IMR-90 (cell line): ENCODE measurements around the gene PIK3CA. TPM values are rescaled to one million over a fixed set of nuclear protein-coding genes. Genes with fewer than 3 reads are reported as not detected.

Experiments
- ATAC-seq: fragments of 200-7000 bp; cut with Tn5 transposase; 2 replicates; pipeline ENCODE4 v1.9.1; 2020; ENCODE audit warnings: low read depth, mild to moderate bottlenecking, moderate library complexity
- BruUV-seq: library from RNA; stranded (reverse); fragments of 400-500 nt; replicated peaks from 2 replicates; lab custom pipeline; 2021; lab: Mats Ljungman, UMichigan
- CTCF ChIA-PET: fragments of 300-600 bp; formaldehyde crosslinking; extraction: SDS; loops from one replicate; lab custom pipeline; 2021; ENCODE audit warnings: antibody characterized with exemption; lab: Yijun Ruan, JAX
- POLR2A ChIA-PET: fragments of 300-600 bp; sonication (Branson Sonifier 250); formaldehyde crosslinking; loops from one replicate; lab custom pipeline; 2022; ENCODE audit warnings: antibody characterized with exemption; ENCODE audit not compliant: unreplicated experiment; lab: Charles Lee
- DNase-seq: peaks from one replicate; pipeline ENCODE4 v3.0.0; 2013
- H2AFZ ChIP-seq: replicated peaks from 2 replicates; pipeline ENCODE3; 2013; ENCODE audit warnings: low read length, mild to moderate bottlenecking; ENCODE audit not compliant: poor library complexity
- H2AK5ac ChIP-seq: 2 replicates; pipeline ENCODE4 v1.6.1; 2013; ENCODE audit warnings: low read depth, low read length, inconsistent platforms
- H2AK9ac ChIP-seq: replicated peaks from 2 replicates; pipeline ENCODE3; 2013; ENCODE audit warnings: mild to moderate bottlenecking, low read depth, low read length, moderate library complexity; ENCODE audit not compliant: poor library complexity
- H2BK120ac ChIP-seq: 2 replicates; pipeline ENCODE4 v1.6.1; 2013; ENCODE audit warnings: low read depth, low read length, inconsistent platforms
- H2BK15ac ChIP-seq: 3 replicates; pipeline ENCODE4 v1.6.1; 2013; ENCODE audit warnings: low read depth, low read length, inconsistent platforms
- H2BK20ac ChIP-seq: 2 replicates; pipeline ENCODE4 v1.6.1; 2013; ENCODE audit warnings: low read depth, mild to moderate bottlenecking, inconsistent platforms, low read length, moderate library complexity
- H2BK5ac ChIP-seq: 2 replicates; pipeline ENCODE4 v1.6.1; 2013; ENCODE audit warnings: mild to moderate bottlenecking, low read depth, low read length, inconsistent platforms; ENCODE audit not compliant: poor library complexity, severe bottlenecking
- H3K14ac ChIP-seq: replicated peaks from 2 replicates; pipeline ENCODE4 v1.6.1; 2013; ENCODE audit warnings: low read depth, low read length, inconsistent platforms
- H3K18ac ChIP-seq: 2 replicates; pipeline ENCODE4 v1.6.1; 2013; ENCODE audit warnings: low read depth, low read length, control low read depth
- H3K23ac ChIP-seq: 2 replicates; pipeline ENCODE4 v1.6.1; 2013; ENCODE audit warnings: low read depth, low read length, inconsistent platforms
- H3K27ac ChIP-seq: 2 replicates; pipeline ENCODE4 v1.5.1; 2013; ENCODE audit warnings: mild to moderate bottlenecking, control low read depth, low read length; ENCODE audit not compliant: insufficient read depth
- H3K27me3 ChIP-seq: 2 replicates; pipeline ENCODE4 v1.6.1; 2013; ENCODE audit warnings: low read length; ENCODE audit not compliant: control insufficient read depth, insufficient read depth
- H3K36me3 ChIP-seq: 2 replicates; pipeline ENCODE4 v1.6.1; 2013; ENCODE audit warnings: low read length, mixed read lengths; ENCODE audit not compliant: control insufficient read depth, insufficient read depth
- H3K4ac ChIP-seq: 2 replicates; pipeline ENCODE4 v1.6.1; 2013; ENCODE audit warnings: low read depth, low read length, inconsistent platforms
- H3K4me1 ChIP-seq: 2 replicates; pipeline ENCODE4 v1.6.1; 2013; ENCODE audit warnings: low read length, mixed read lengths; ENCODE audit not compliant: control insufficient read depth, insufficient read depth
- H3K4me2 ChIP-seq: 2 replicates; pipeline ENCODE4 v1.6.1; 2013; ENCODE audit warnings: low read depth, mild to moderate bottlenecking, control low read depth, low read length, moderate library complexity
- H3K4me3 ChIP-seq: 2 replicates; pipeline ENCODE4 v1.5.1; 2013; ENCODE audit warnings: low read depth, mild to moderate bottlenecking, control low read depth, low read length, moderate library complexity; ENCODE audit not compliant: insufficient read depth
- H3K56ac ChIP-seq: 2 replicates; pipeline ENCODE4 v1.6.1; 2013; ENCODE audit warnings: low read length, inconsistent platforms; ENCODE audit not compliant: insufficient read depth; ENCODE audit errors: extremely low read depth
- H3K79me1 ChIP-seq, 2 experiments: 2 replicates each; pipeline ENCODE4 v1.6.1; 2013; ENCODE audit warnings: low read length in 2 of 2, inconsistent platforms in 1 of 2, low read depth in 1 of 2
- H3K9ac ChIP-seq: 2 replicates; pipeline ENCODE4 v1.6.1; 2013; ENCODE audit warnings: low read depth, low read length, control low read depth
- H3K9me1 ChIP-seq: 2 replicates; pipeline ENCODE4 v1.6.1; 2013; ENCODE audit warnings: low read length, inconsistent platforms; ENCODE audit not compliant: insufficient read depth
- H3K9me3 ChIP-seq: 2 replicates; pipeline ENCODE4 v1.6.1; 2013; ENCODE audit warnings: low read length; ENCODE audit not compliant: control insufficient read depth, insufficient read depth
- H4K20me1 ChIP-seq: 2 replicates; pipeline ENCODE4 v1.6.1; 2013; ENCODE audit warnings: low read length, inconsistent platforms; ENCODE audit not compliant: insufficient read depth
- H4K5ac ChIP-seq: 2 replicates; pipeline ENCODE4 v1.6.1; 2013; ENCODE audit warnings: mild to moderate bottlenecking, low read depth, low read length, control low read depth
- H4K8ac ChIP-seq, 2 experiments: 2 replicates each; pipeline ENCODE4 v1.6.1; 2013; ENCODE audit warnings: low read depth in 2 of 2, low read length in 2 of 2, control low read depth in 1 of 2, inconsistent platforms in 1 of 2
- H4K91ac ChIP-seq: 2 replicates; pipeline ENCODE4 v1.6.1; 2013; ENCODE audit warnings: low read depth, low read length, inconsistent platforms; ENCODE audit not compliant: insufficient read depth
- BHLHE40 ChIP-seq: fragments of 150-350 bp; IDR thresholded peaks from 2 replicates; pipeline ENCODE4 v1.6.1; 2016; ENCODE audit warnings: mild to moderate bottlenecking, low read depth, low read length
- CEBPB ChIP-seq: IDR thresholded peaks from 2 replicates; pipeline ENCODE4 v1.6.1; 2012; ENCODE audit warnings: low read depth, low read length, improper control_type of control experiment
- CHD1 ChIP-seq: IDR thresholded peaks from 2 replicates; pipeline ENCODE4 v1.6.1; 2012; ENCODE audit warnings: low read depth, low read length, improper control_type of control experiment
- ELK1 ChIP-seq: fragments of 150-350 bp; IDR thresholded peaks from 2 replicates; pipeline ENCODE4 v1.6.1; 2016; ENCODE audit warnings: low read depth, mild to moderate bottlenecking, low read length, moderate library complexity, borderline replicate concordance
- FOS ChIP-seq: fragments of 150-350 bp; IDR thresholded peaks from 2 replicates; pipeline ENCODE4 v1.6.1; 2016; ENCODE audit warnings: low read depth, low read length
- MAFK ChIP-seq: IDR thresholded peaks from 2 replicates; pipeline ENCODE4 v1.6.1; 2012; ENCODE audit warnings: low read depth, low read length, improper control_type of control experiment
- MAZ ChIP-seq: IDR thresholded peaks from 2 replicates; pipeline ENCODE4 v1.6.1; 2012; ENCODE audit warnings: low read depth, mild to moderate bottlenecking, low read length, improper control_type of control experiment, moderate library complexity, borderline replicate concordance
- MXI1 ChIP-seq: IDR thresholded peaks from 2 replicates; pipeline ENCODE4 v1.6.1; 2012; ENCODE audit warnings: low read depth, mild to moderate bottlenecking, low read length, moderate library complexity, borderline replicate concordance
- NFE2L2 ChIP-seq: fragments of 150-350 bp; IDR thresholded peaks from 2 replicates; pipeline ENCODE4 v1.6.1; 2016; ENCODE audit warnings: low read depth, mild to moderate bottlenecking, low read length
- POLR2A ChIP-seq: IDR thresholded peaks from 2 replicates; pipeline ENCODE4 v1.6.1; 2012; ENCODE audit warnings: mild to moderate bottlenecking, low read depth, low read length
- RAD21 ChIP-seq: IDR thresholded peaks from 2 replicates; pipeline ENCODE4 v1.6.1; 2012; ENCODE audit warnings: low read length, improper control_type of control experiment
- RCOR1 ChIP-seq: IDR thresholded peaks from 2 replicates; pipeline ENCODE4 v1.6.1; 2012; ENCODE audit warnings: mild to moderate bottlenecking, low read length, improper control_type of control experiment; ENCODE audit not compliant: insufficient replicate concordance
- RFX5 ChIP-seq: IDR thresholded peaks from 2 replicates; pipeline ENCODE4 v1.8.0; 2012; ENCODE audit warnings: low read depth, mild to moderate bottlenecking, low read length, moderate library complexity
- SMC3 ChIP-seq: fragments of 150-350 bp; IDR thresholded peaks from 2 replicates; pipeline ENCODE4 v1.6.1; 2016; ENCODE audit warnings: low read depth, mild to moderate bottlenecking, antibody characterized with exemption, low read length, moderate library complexity
- WGBS, 2 experiments: methylation state at CpG; one replicate each; pipeline versions ENCODE4 v1.1.5 to v1.1.7; 2013; ENCODE audit warnings: missing lambda C conversion rate in 2 of 2; ENCODE audit not compliant: insufficient read length in 1 of 2; ENCODE audit errors: extremely low coverage in 2 of 2; 5-methylcytosine and 5-hydroxymethylcytosine counted together
- dilution Hi-C: fragments of 300-500 bp; cut with HindIII; formaldehyde crosslinking; loops from one replicate; pipeline ENCODE4 v1.14.3; 2018; ENCODE audit warnings: low sequenced_read_pairs; ENCODE audit not compliant: unreplicated experiment
- in situ Hi-C: fragments of 300-500 bp; cut with MboI; formaldehyde crosslinking; loops from 3 replicates; pipeline ENCODE4 v1.14.3; 2019; ENCODE audit warnings: low sequenced_read_pairs, inconsistent platforms, mixed read lengths
- intact Hi-C: fragments of 100-400 bp; cut with micrococcal nuclease; formaldehyde crosslinking; loops from 2 replicates; pipeline ENCODE4 v1.10.0; 2022
- polyA plus RNA-seq, 3 experiments: library from polyadenylated mRNA; depleted of rRNA; stranded (reverse); fragments of >200 nt; gene quantifications; 2 replicates each; pipeline ENCODE4 v1.2.3, GENCODE V29; 2012; ENCODE audit warnings: low replicate concordance in 1 of 3
- total RNA-seq: library from RNA; depleted of rRNA; stranded (reverse); fragments of >200 nt; gene quantifications from 2 replicates; pipeline ENCODE4 v1.2.3, GENCODE V29; 2012
- TF ChIP-seq, protein P1 (sequence below): fragments of 150-350 bp; IDR thresholded peaks from 2 replicates; pipeline ENCODE4 v1.6.1; 2017; ENCODE audit warnings: mild to moderate bottlenecking, antibody characterized with exemption, low read length, low read depth

PIK3CA gene
- total and polyA plus RNA-seq, 2 of the 4 experiments (the other 2 are of a cell fraction): 5.7 to 22.4 TPM

DNA sequence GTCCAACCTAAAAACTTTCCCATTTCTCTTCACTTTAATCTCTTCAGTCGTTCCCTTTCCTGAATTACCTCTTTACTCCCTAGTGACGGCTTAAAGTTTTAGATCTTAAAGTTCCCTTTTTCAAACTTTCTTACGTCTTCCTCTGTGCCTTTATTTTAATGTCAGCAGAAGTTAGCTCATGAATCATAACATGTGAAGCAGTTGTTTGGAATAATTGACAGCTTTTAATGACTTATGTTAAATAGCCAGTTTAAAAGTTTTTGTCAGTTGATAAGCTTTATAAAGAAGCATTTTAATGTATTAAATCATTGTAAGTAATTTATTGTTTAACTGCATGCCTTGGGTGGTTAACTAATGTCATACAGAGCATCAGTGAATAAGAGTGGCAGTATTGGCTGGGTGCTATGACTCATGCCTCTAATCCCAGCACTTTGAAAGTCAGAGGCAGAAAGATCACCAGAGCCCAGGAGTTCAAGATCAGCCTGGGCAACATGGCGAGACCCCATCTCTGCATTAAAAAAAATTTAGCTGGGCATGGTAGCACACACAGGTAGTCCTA lies 33.9 kb downstream of the PIK3CA start:
- intact Hi-C loops (loop anchor here (2.0 kb wide), 1 partner anchor 23 kb away; no protein-coding TSS in a partner anchor), dilution Hi-C loops (no loop called here), in situ Hi-C loops (no loop called here)
- Histone ChIP-seq H3K18ac (no peak overlapping the region), H3K4ac (no peak overlapping the region), H2AK9ac (no peak overlapping the region), H3K23ac (no peak overlapping the region), H3K9me1 (peaks cover 7% of the 10 kb centered on the region), H2BK120ac (no peak overlapping the region), H4K8ac (no peak overlapping the region; a peak in 1 of 4 replicates), H3K4me2 (no peak overlapping the region), H3K27ac (no peak overlapping the region), H2BK15ac (no peak overlapping the region), H3K27me3 (no peaks in the 10 kb centered on the region), H4K5ac (no peak overlapping the region), H2BK20ac (no peak overlapping the region), H3K79me1 (peaks cover 17 to 53% of the 10 kb centered on the region in 2 experiments), H3K56ac (no peak overlapping the region), H4K91ac (no peak overlapping the region), H3K9me3 (no peaks in the 10 kb centered on the region), H3K4me3 (no peak overlapping the region), H2AFZ (no peak overlapping the region), H3K4me1 (peaks cover 8% of the 10 kb centered on the region), H3K14ac (no peak overlapping the region), H3K36me3 (no peaks in the 10 kb centered on the region), H3K9ac (no peak overlapping the region), H2AK5ac (no peak overlapping the region), H4K20me1 (peaks cover 33% of the 10 kb centered on the region; the same call in 1 of the 2 replicates), H2BK5ac (no peak overlapping the region)
- POLR2A ChIA-PET: no interaction called here
- ATAC-seq: peak; percentile 61
- TF ChIP-seq RCOR1: no peak
- no peak for TF ChIP-seq NFE2L2
- TF ChIP-seq RAD21: no peak
- TF ChIP-seq FOS: no peak
- TF ChIP-seq ELK1: no peak
- TF ChIP-seq MXI1: no peak
- TF ChIP-seq RFX5: no peak
- TF ChIP-seq CHD1: no peak
- no peak for TF ChIP-seq POLR2A
- TF ChIP-seq, protein P1, sequence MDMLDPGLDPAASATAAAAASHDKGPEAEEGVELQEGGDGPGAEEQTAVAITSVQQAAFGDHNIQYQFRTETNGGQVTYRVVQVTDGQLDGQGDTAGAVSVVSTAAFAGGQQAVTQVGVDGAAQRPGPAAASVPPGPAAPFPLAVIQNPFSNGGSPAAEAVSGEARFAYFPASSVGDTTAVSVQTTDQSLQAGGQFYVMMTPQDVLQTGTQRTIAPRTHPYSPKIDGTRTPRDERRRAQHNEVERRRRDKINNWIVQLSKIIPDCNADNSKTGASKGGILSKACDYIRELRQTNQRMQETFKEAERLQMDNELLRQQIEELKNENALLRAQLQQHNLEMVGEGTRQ: no peak
- no peak for TF ChIP-seq MAZ
- no peak for TF ChIP-seq MAFK
- TF ChIP-seq CEBPB: no peak
- TF ChIP-seq BHLHE40: no peak
- TF ChIP-seq SMC3: no peak
- whole genome bisulfite sequencing, 2 experiments: 100% methylated on average over 2 of the region's 4 CpGs; no CpG with 5 or more reads in 1 of the 2 experiments
- CTCF ChIA-PET: no interaction called here
- BruUV-seq: no TSS peak
- DNase-seq: peak; percentile 46
